HepG2 (cell line): Measurements from ENCODE around the gene PCDHGA1. TPM values are rescaled to one million over a fixed set of nuclear protein-coding genes. Genes with fewer than 3 reads are reported as not detected.
A peak's percentile ranks its signal among the peaks of the same experiment; 100 is the strongest.

ENCODE experiments used
- ATAC-seq: fragments of 200-7000 bp; cut with Tn5 transposase; 3 replicates; pipeline ENCODE4 v1.9.1; 2020; ENCODE audit warnings: mild to moderate bottlenecking, moderate library complexity
- BruUV-seq: library from RNA; stranded (reverse); fragments of 400-500 nt; replicated peaks from 2 replicates; lab custom pipeline; 2021; lab: Mats Ljungman, UMichigan
- CTCF ChIA-PET: fragments of 300-600 bp; formaldehyde crosslinking; extraction: SDS; loops from one replicate; lab custom pipeline; 2021; ENCODE audit warnings: low total read pairs, inconsistent platforms, low intra/inter-chr PET ratio; lab: Yijun Ruan, JAX
- POLR2A ChIA-PET: fragments of 350-600 bp; sonication (Branson Sonifier 250); formaldehyde crosslinking; loops from one replicate; lab custom pipeline; 2020; ENCODE audit warnings: antibody characterized with exemption, inconsistent platforms; lab: Yijun Ruan, JAX
- DNase-seq: peaks from one replicate; pipeline ENCODE4 v3.0.0-alpha.2; 2015; ENCODE audit warnings: low spot score
- FAIRE-seq: peaks from 3 replicates; lab custom pipeline; 2011; peaks lifted over from hg19 to GRCh38; lab: Jason Lieb, UNC
- H2AFZ ChIP-seq: one replicate; pipeline ENCODE4 v1.6.1; 2011; ENCODE audit warnings: low read length, inconsistent platforms
- H3K27ac ChIP-seq: fragments of 300-600 bp; 3 replicates; pipeline ENCODE4 v1.8.0; 2011; ENCODE audit warnings: mixed run types, mild to moderate bottlenecking, mixed read lengths, low read length, inconsistent platforms; ENCODE audit not compliant: insufficient read depth; ENCODE audit errors: extremely low read length
- H3K27me3 ChIP-seq, 2 experiments: fragments of 200-600 bp in 1 of 2; 2 replicates in 1 of 2; 3 replicates in 1 of 2; pipeline versions ENCODE4 v1.6.0 to v1.8.0; 2011; ENCODE audit warnings: low read length in 2 of 2, mild to moderate bottlenecking in 2 of 2, moderate library complexity in 2 of 2, inconsistent platforms in 1 of 2; ENCODE audit not compliant: insufficient read depth in 2 of 2, control insufficient read depth in 1 of 2
- H3K36me3 ChIP-seq, 2 experiments: fragments of 200-600 bp in 1 of 2; replicated peaks in 1 of 2; 2 replicates in 1 of 2; 3 replicates in 1 of 2; pipeline versions ENCODE4 v1.5.1 to v1.8.0; 2011; ENCODE audit warnings: low read length in 2 of 2, inconsistent platforms in 1 of 2; ENCODE audit not compliant: insufficient read depth in 2 of 2, control insufficient read depth in 1 of 2
- H3K4me1 ChIP-seq: 2 replicates; pipeline ENCODE4 v1.5.1; 2012; ENCODE audit warnings: low read length, inconsistent platforms; ENCODE audit not compliant: insufficient read depth
- H3K4me2 ChIP-seq: 2 replicates; pipeline ENCODE4 v1.6.0; 2011; ENCODE audit warnings: low read depth, low read length, inconsistent platforms
- H3K4me3 ChIP-seq, 3 experiments: fragments of 200-600 bp in 1 of 3; sonication (generic), shearing (Covaris generic) in 1 of 3; replicated peaks in 1 of 3; 2 replicates each; pipeline ENCODE4 v1.5.1; 2011 to 2016; ENCODE audit warnings: low read length in 3 of 3, inconsistent platforms in 2 of 3, low read depth in 2 of 3, mild to moderate bottlenecking in 2 of 3, control low read depth in 1 of 3, mixed read lengths in 1 of 3; ENCODE audit not compliant: insufficient read depth in 1 of 3
- H3K79me2 ChIP-seq: one replicate; pipeline ENCODE4 v1.6.1; 2011; ENCODE audit warnings: low read length, inconsistent platforms; ENCODE audit not compliant: insufficient read depth
- H3K9ac ChIP-seq: 2 replicates; pipeline ENCODE4 v1.6.0; 2011; ENCODE audit warnings: mild to moderate bottlenecking, low read depth, low read length, inconsistent platforms; ENCODE audit not compliant: insufficient read depth
- H3K9me3 ChIP-seq: 2 replicates; pipeline ENCODE4 v1.5.1; 2012; ENCODE audit warnings: mild to moderate bottlenecking, low read length
- H4K20me1 ChIP-seq: 2 replicates; pipeline ENCODE4 v1.6.0; 2011; ENCODE audit warnings: inconsistent platforms, mild to moderate bottlenecking, low read length, moderate library complexity; ENCODE audit not compliant: insufficient read depth
- KAT8 ChIP-seq: IDR thresholded peaks from 2 replicates; pipeline ENCODE4 v1.6.1; 2016; ENCODE audit warnings: missing genetic modification reagents, missing compliant biosample characterization
- KDM5A ChIP-seq: fragments of 200-600 bp; sonication (generic); IDR thresholded peaks from 2 replicates; pipeline ENCODE4 v1.7.0; 2018; ENCODE audit warnings: antibody characterized with exemption, mild to moderate bottlenecking, low read length, borderline replicate concordance
- MYC ChIP-seq: sonication (generic); formaldehyde crosslinking; IDR thresholded peaks from 2 replicates; pipeline ENCODE4 v1.9.0; 2021; ENCODE audit warnings: missing genetic modification reagents, borderline replicate concordance
- NCOA1 ChIP-seq: sonication (generic); formaldehyde crosslinking; IDR thresholded peaks from 2 replicates; pipeline ENCODE4 v1.9.0; 2021; ENCODE audit warnings: missing genetic modification reagents
- NFRKB ChIP-seq: fragments of 450-650 bp; IDR thresholded peaks from 2 replicates; pipeline ENCODE4 v1.6.1; 2017
- RFX1 ChIP-seq: fragments of 450-650 bp; IDR thresholded peaks from 2 replicates; pipeline ENCODE4 v1.6.1; 2017
- SAP130 ChIP-seq: IDR thresholded peaks from 2 replicates; pipeline ENCODE4 v1.6.1; 2016; ENCODE audit warnings: low read depth
- SIN3A ChIP-seq: IDR thresholded peaks from 2 replicates; pipeline ENCODE4 v1.6.1; 2011; ENCODE audit warnings: low read depth, mild to moderate bottlenecking, control low read depth, low read length, borderline replicate concordance
- SIX1 ChIP-seq: sonication (generic); formaldehyde crosslinking; IDR thresholded peaks from 2 replicates; pipeline ENCODE4 v1.4.0; 2020; ENCODE audit warnings: missing genetic modification reagents, borderline replicate concordance
- SMC3 ChIP-seq: IDR thresholded peaks from 2 replicates; pipeline ENCODE4 v1.6.1; 2011; ENCODE audit warnings: low read length, improper control_type of control experiment
- SP4 ChIP-seq: sonication (generic); formaldehyde crosslinking; IDR thresholded peaks from 2 replicates; pipeline ENCODE4 v1.8.1; 2023; ENCODE audit warnings: mild to moderate bottlenecking, missing genetic modification reagents
- TFAP4 ChIP-seq: sonication (generic); IDR thresholded peaks from 2 replicates; pipeline ENCODE4 v1.6.1; 2016; ENCODE audit warnings: low read depth, borderline replicate concordance
- XRCC5 ChIP-seq: fragments of 200-400 bp; formaldehyde crosslinking; optimal IDR thresholded peaks from 2 replicates; pipeline ENCODE3; 2017; ENCODE audit warnings: mild to moderate bottlenecking, low read length
- ZBTB3 ChIP-seq: sonication (generic); formaldehyde crosslinking; IDR thresholded peaks from 2 replicates; pipeline ENCODE4 v1.4.0; 2020; ENCODE audit warnings: low read depth, mild to moderate bottlenecking, moderate library complexity, missing genetic modification reagents, borderline replicate concordance
- ZNF24 ChIP-seq: fragments of 450-650 bp; IDR thresholded peaks from 2 replicates; pipeline ENCODE4 v1.6.1; 2017; ENCODE audit warnings: antibody characterized with exemption, mild to moderate bottlenecking
- ZNF331 ChIP-seq: sonication (generic); formaldehyde crosslinking; IDR thresholded peaks from 2 replicates; pipeline ENCODE4 v1.4.0; 2020; ENCODE audit warnings: missing genetic modification reagents
- ZNF335 ChIP-seq: sonication (generic); formaldehyde crosslinking; IDR thresholded peaks from 2 replicates; pipeline ENCODE4 v1.4.0; 2020; ENCODE audit warnings: missing genetic modification reagents
- ZNF547 ChIP-seq: sonication (generic); formaldehyde crosslinking; IDR thresholded peaks from 2 replicates; pipeline ENCODE4 v1.5.1; 2020; ENCODE audit warnings: mild to moderate bottlenecking, missing genetic modification reagents
- ZNF564 ChIP-seq: sonication (generic); formaldehyde crosslinking; IDR thresholded peaks from 2 replicates; pipeline ENCODE4 v1.8.1; 2023; ENCODE audit warnings: mild to moderate bottlenecking, missing genetic modification reagents
- ZNF720 ChIP-seq: sonication (generic); formaldehyde crosslinking; IDR thresholded peaks from 2 replicates; pipeline ENCODE4 v1.4.0; 2020; ENCODE audit warnings: missing genetic modification reagents
- WGBS: methylation state at CpG from one replicate; pipeline ENCODE4 v1.1.6; 2017; ENCODE audit warnings: low lambda C conversion rate; 5-methylcytosine and 5-hydroxymethylcytosine counted together
- in situ Hi-C: cut with HindIII; loops from 2 replicates; pipeline ENCODE4 v1.10.0; 2017; ENCODE audit warnings: low pct_unique_long_range_greater_than_20kb; ENCODE audit not compliant: extremely low pct_ligation_motif_present
- intact Hi-C: fragments of 100-400 bp; cut with micrococcal nuclease; formaldehyde crosslinking; loops from one replicate; pipeline ENCODE4 v1.10.0; 2022; ENCODE audit not compliant: unreplicated experiment
- polyA plus RNA-seq, 8 experiments: library from polyadenylated mRNA; depleted of rRNA in 3 of 8; stranded (reverse) in 7 of 8; unstranded in 1 of 8; fragments of >200 nt; fragmentation: Illumina TruSeq in 4 of 8; extraction: Trizol in 4 of 8; gene quantifications; 2 replicates each; pipeline versions ENCODE4 v1.2.1 to v1.2.3, GENCODE V29; 2011 to 2016; ENCODE audit warnings: low read depth in 4 of 8, missing spikeins in 1 of 8, mixed read lengths in 1 of 8; ENCODE audit not compliant: insufficient read depth in 1 of 8
- total RNA-seq, 5 experiments: library from RNA; depleted of rRNA; stranded (reverse); fragments of >200 nt; fragmentation: Illumina TruSeq; extraction: Trizol; gene quantifications; 2 replicates each; pipeline ENCODE4 v1.2.3, GENCODE V29; 2016; ENCODE audit warnings: low read depth in 1 of 5
- TF ChIP-seq, protein P1 (sequence below), 2 experiments: sonication (generic) in 1 of 2; formaldehyde crosslinking in 1 of 2; IDR thresholded peaks; 2 replicates each; pipeline versions ENCODE4 v1.4.0 to v1.6.1; 2018 to 2020; ENCODE audit warnings: missing genetic modification reagents in 2 of 2, borderline replicate concordance in 1 of 2, low read depth in 1 of 2, mild to moderate bottlenecking in 1 of 2, missing biosample characterization in 1 of 2

Gene PCDHGA1
- total and polyA plus RNA-seq, 2 of the 13 experiments (the other 11 are each of a cell fraction or from before 2014, with no cell fraction given) = 0.31 to 0.40 TPM

- Histone ChIP-seq H3K27ac (no peak overlapping the region), H3K4me2 (peak overlapping the region; percentile 71), H3K27me3 (peaks cover 0 to 9% of the 10 kb centered on the region in 2 experiments; a peak in 2 of 5 replicates), H4K20me1 (no peaks in the 10 kb centered on the region), H3K4me3 (peak overlapping the region; percentile 32 to 58 (median 54); a peak in 5 of 6 replicates), H3K36me3 (no peaks in the 10 kb centered on the region), H2AFZ (peak overlapping the region; percentile 91), H3K9me3 (no peaks in the 10 kb centered on the region; the same call in 1 of the 2 replicates), H3K4me1 (peaks cover 18% of the 10 kb centered on the region), H3K9ac (peak overlapping the region; percentile 54), H3K79me2 (no peaks in the 10 kb centered on the region)
- FAIRE-seq (peak; percentile 44), DNase-seq (peak; percentile 58), ATAC-seq (peak; percentile 89)
- CTCF ChIA-PET = interaction anchor here (1.2 to 1.3 kb wide), 2 partner anchors 198 to 238 kb away, joined by 3 read pairs; no protein-coding TSS in a partner anchor
- POLR2A ChIA-PET = no interaction called here
- 35% methylated on average over 27 of the region's 27 CpGs for WGBS
- TSS peak; percentile 47 for BruUV-seq
- intact Hi-C loops (loop anchor here (5.0 kb wide), 1 partner anchor 236 kb away; no protein-coding TSS in a partner anchor), in situ Hi-C loops (no loop called here)
- no peak for TF ChIP-seq ZNF720
- TF ChIP-seq KDM5A = no peak
- TF ChIP-seq TFAP4 = no peak
- TF ChIP-seq ZBTB3 (CRISPR knock-in tag) = no peak
- TF ChIP-seq NFRKB = no peak
- no peak for TF ChIP-seq SIN3A
- TF ChIP-seq SMC3 = peak; percentile 30; the same call in 1 of the 2 replicates
- no peak for TF ChIP-seq NCOA1 (CRISPR knock-in tag)
- TF ChIP-seq, protein P1, sequence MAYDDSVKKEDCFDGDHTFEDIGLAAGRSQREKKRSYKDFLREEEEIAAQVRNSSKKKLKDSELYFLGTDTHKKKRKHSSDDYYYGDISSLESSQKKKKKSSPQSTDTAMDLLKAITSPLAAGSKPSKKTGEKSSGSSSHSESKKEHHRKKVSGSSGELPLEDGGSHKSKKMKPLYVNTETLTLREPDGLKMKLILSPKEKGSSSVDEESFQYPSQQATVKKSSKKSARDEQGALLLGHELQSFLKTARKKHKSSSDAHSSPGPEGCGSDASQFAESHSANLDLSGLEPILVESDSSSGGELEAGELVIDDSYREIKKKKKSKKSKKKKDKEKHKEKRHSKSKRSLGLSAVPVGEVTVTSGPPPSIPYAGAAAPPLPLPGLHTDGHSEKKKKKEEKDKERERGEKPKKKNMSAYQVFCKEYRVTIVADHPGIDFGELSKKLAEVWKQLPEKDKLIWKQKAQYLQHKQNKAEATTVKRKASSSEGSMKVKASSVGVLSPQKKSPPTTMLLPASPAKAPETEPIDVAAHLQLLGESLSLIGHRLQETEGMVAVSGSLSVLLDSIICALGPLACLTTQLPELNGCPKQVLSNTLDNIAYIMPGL (CRISPR knock-in tag; IDR thresholded peaks at IDR 0.05; ENCODE audit: borderline replicate concordance in 1 of 2, low read depth in 1 of 2) = peak; percentile 63 to 77
- TF ChIP-seq SIX1 (CRISPR knock-in tag) = no peak
- no peak for TF ChIP-seq ZNF335
- no peak for TF ChIP-seq ZNF24
- TF ChIP-seq ZNF547 (CRISPR knock-in tag) = 0 out of 2 replicates have a peak, but pooled peaks have one; percentile 50
- TF ChIP-seq RFX1 = no peak
- TF ChIP-seq KAT8 (CRISPR knock-in tag) = 0 out of 2 replicates have a peak, but pooled peaks have one; percentile 20
- TF ChIP-seq ZNF331 (CRISPR knock-in tag) = no peak
- TF ChIP-seq SAP130 = peak; percentile 32; the same call in 1 of the 2 replicates
- TF ChIP-seq SP4 (CRISPR knock-in tag) = peak; percentile 34; the same call in 1 of the 2 replicates
- TF ChIP-seq ZNF564 (CRISPR knock-in tag) = no peak
- TF ChIP-seq MYC (CRISPR knock-in tag) = no peak
- peak; percentile 48 for TF ChIP-seq XRCC5
Observed at GRCh38 chr5:141326088-141326854, 4.0 kb upstream of the PCDHGA1 start.
